Ovary (tissue), 10 donors: ENCODE results near the gene CALCOCO2. TPM values are rescaled to one million over a fixed set of nuclear protein-coding genes. Genes with fewer than 3 reads are reported as not detected.

Experiments used
- DNase-seq, 5 donors: peaks; one replicate each; pipeline ENCODE4 v3.0.0-alpha.2; 2019 to 2020
- H3K27ac ChIP-seq, 2 donors: fragments of 200-600 bp; one replicate each; pipeline versions ENCODE4 v1.5.1 to v1.8.0; 2019 to 2022
- H3K27me3 ChIP-seq: fragments of 200-600 bp; one replicate; pipeline ENCODE4 v1.8.0; 2022
- H3K36me3 ChIP-seq: fragments of 200-600 bp; sonication (generic); one replicate; pipeline ENCODE4 v1.5.1; 2019
- H3K4me1 ChIP-seq: one replicate; pipeline ENCODE4 v1.8.1; 2013; ENCODE audit warnings: mild to moderate bottlenecking, moderate library complexity; ENCODE audit not compliant: insufficient read depth
- H3K4me3 ChIP-seq: fragments of 200-600 bp; sonication (generic); one replicate; pipeline ENCODE4 v1.5.1; 2017
- H3K9me3 ChIP-seq, 2 donors: fragments of 200-600 bp in 1 of 2; sonication (generic) in 1 of 2; one replicate each; pipeline versions ENCODE4 v1.5.1 to v1.8.1; 2013 to 2019; ENCODE audit warnings: mild to moderate bottlenecking in 1 of 2, moderate library complexity in 1 of 2
- EP300 ChIP-seq: sonication (generic); formaldehyde crosslinking; IDR thresholded peaks from one replicate; pipeline ENCODE4 v1.6.1; 2017; ENCODE audit warnings: antibody characterized with exemption
- POLR2A ChIP-seq: fragments of 450-650 bp; IDR thresholded peaks from one replicate; pipeline ENCODE4 v1.6.1; 2017; ENCODE audit warnings: antibody characterized with exemption, mild to moderate bottlenecking, moderate library complexity
- WGBS, 3 donors: extraction: QIAGEN DNeasy Blood & Tissue Kit in 1 of 3; methylation state at CpG; one replicate each; pipeline versions ENCODE4 v1.1.5 to v1.1.7; 2013 to 2017; 5-methylcytosine and 5-hydroxymethylcytosine counted together
- intact Hi-C, 4 donors: fragments of 100-400 bp; cut with DNase I; formaldehyde crosslinking; loops; one replicate each; pipeline versions ENCODE4 v1.11.0 to v1.15.1; 2022 to 2023
- long read RNA-seq, 3 donors: library from polyadenylated mRNA in 2 of 3; unstranded in 2 of 3; transcript quantifications; one replicate each; pipeline ENCODE4 v2.0.0 and lab custom pipeline, GENCODE V29; 2021 to 2026
- polyA plus RNA-seq, 2 donors: library from polyadenylated mRNA; stranded (reverse); fragments of 200-250 nt in 1 of 2; fragments of 350-450 nt in 1 of 2; fragmentation: Illumina TruSeq in 1 of 2; extraction: RNeasy Lipid Tissue Mini Kit (QIAGEN cat#74804) in 1 of 2; gene quantifications; one replicate each; pipeline ENCODE4 v1.2.3, GENCODE V29; 2013 to 2014
- total RNA-seq, 7 donors: library from RNA; depleted of rRNA in 2 of 7; stranded (reverse); fragments of >200 nt in 2 of 7; fragmentation: NEBNext Ultra II Directional in 3 of 7; extraction: Animal tissue kit (Norgen Biotek cat#: 25700) in 3 of 7; gene quantifications; one replicate each; pipeline versions ENCODE4 v1.1.0 to v1.2.4, GENCODE V29; 2016 to 2023
- TF ChIP-seq, protein P1 (sequence below), 3 donors: fragments of 450-650 bp in 2 of 3; fragments of 200-600 bp in 1 of 3; IDR thresholded peaks; one replicate each; pipeline versions ENCODE4 v1.5.1 to v1.8.0; 2016 to 2022; ENCODE audit warnings: antibody characterized with exemption in 3 of 3, mild to moderate bottlenecking in 1 of 3
- donor health status: DM: no; HTN: no; CAD: no; lungs with moderate emphysema.
- donor health status: DM: no; HTN: no; CAD: no.
- donor health status: Bipolar disorder and iron deficiency.
- donor health status: DM: yes; HTN: yes; CAD: no.
- donor health status: DM: no; HTN: no; CAD: no.
- donor health status: DM: yes; HTN: yes; CAD: no.

The CALCOCO2 gene, protein sequence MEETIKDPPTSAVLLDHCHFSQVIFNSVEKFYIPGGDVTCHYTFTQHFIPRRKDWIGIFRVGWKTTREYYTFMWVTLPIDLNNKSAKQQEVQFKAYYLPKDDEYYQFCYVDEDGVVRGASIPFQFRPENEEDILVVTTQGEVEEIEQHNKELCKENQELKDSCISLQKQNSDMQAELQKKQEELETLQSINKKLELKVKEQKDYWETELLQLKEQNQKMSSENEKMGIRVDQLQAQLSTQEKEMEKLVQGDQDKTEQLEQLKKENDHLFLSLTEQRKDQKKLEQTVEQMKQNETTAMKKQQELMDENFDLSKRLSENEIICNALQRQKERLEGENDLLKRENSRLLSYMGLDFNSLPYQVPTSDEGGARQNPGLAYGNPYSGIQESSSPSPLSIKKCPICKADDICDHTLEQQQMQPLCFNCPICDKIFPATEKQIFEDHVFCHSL
- 100 to 1,000 TPM in 6 of 7 donors, 10 to 100 TPM in 1; 72.1 to 180 (median 159) TPM for total RNA-seq
- polyA plus RNA-seq = 100 to 1,000 TPM in 1 of 2 donors, 10 to 100 TPM in 1; 75.4 to 239 TPM
- long read RNA-seq, donor 1, transcript CALCOCO2-201 (13 exons, 3,682 nt) = major isoform, 388 of 492 reads
- long read RNA-seq, donor 1, partial matches to known transcripts = 60 of 492 reads
- long read RNA-seq, donor 1, other reads (novel, unspliced or antisense) = 39 of 492 reads
- long read RNA-seq, donor 2, transcript CALCOCO2-201 (13 exons, 3,682 nt) = major isoform, 22 of 30 reads
- long read RNA-seq, donor 2, partial matches to known transcripts = 6 of 30 reads
- long read RNA-seq, donor 2, other reads (novel, unspliced or antisense) = 0 of 30 reads
- long read RNA-seq, donor 3, transcript CALCOCO2-201 (13 exons, 3,682 nt) = major isoform, 150 of 181 reads
- long read RNA-seq, donor 3, partial matches to known transcripts = 15 of 181 reads
- long read RNA-seq, donor 3, other reads (novel, unspliced or antisense) = 14 of 181 reads

DNA sequence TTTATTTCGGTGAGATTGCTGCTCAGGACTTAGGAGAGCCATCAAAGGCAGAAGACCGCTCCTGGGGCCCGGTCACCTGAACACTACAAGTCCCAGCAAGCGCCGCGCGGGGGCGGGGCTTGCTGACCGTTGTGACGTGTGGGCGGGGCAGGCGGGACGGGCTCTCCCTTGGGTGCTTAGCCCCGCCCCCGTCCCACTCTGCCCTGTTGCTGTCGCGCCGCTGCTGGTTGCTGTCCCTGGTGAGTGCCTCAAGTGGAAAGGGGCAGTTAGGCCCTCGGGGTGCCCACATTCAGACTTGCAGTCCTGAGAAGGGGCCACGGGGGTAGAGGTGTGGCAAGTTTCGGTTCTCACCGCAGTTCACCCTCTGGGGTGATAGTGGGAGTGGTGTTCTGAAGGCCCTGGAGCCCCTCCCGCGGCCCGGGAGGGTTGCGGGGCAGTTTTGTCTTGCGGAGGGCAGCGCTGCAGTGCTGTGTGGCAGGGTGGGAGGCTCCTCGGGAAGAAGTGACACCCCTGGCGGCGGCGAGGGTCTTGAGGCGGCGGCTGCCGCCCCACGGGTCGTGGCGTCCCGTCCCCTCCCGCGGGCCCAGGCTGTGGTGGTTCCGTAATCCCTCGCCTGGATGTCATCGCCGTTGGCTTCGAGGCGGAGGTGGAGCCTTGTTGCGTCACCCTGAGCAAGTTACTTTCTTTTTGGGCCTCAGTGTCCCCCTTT lies at the start of gene CALCOCO2:
Gene CALCOCO2, plus strand, starts transcription at position 196 of the 709 bp plus-strand sequence. CDS start 10,673 bp downstream, outside the sequence.
- DNase-seq = peak; percentile 91 to 95 (median 93)
- Histone ChIP-seq H3K27ac (peak within 1 kb of the TSS; percentile 82 to 93), H3K9me3 (no peaks in the 10 kb centered on the region), H3K4me1 (peaks cover 12% of the 10 kb centered on the region), H3K36me3 (no peaks in the 10 kb centered on the region), H3K27me3 (no peaks in the 10 kb centered on the region), H3K4me3 (peak within 1 kb of the TSS; percentile 91)
- WGBS, 3 donors = 0 to 1% (median 1%) methylated on average over 47 to 48 of the region's 48 CpGs
- intact Hi-C loops = no loop called here
- no peak for TF ChIP-seq EP300
- TF ChIP-seq, protein P1, sequence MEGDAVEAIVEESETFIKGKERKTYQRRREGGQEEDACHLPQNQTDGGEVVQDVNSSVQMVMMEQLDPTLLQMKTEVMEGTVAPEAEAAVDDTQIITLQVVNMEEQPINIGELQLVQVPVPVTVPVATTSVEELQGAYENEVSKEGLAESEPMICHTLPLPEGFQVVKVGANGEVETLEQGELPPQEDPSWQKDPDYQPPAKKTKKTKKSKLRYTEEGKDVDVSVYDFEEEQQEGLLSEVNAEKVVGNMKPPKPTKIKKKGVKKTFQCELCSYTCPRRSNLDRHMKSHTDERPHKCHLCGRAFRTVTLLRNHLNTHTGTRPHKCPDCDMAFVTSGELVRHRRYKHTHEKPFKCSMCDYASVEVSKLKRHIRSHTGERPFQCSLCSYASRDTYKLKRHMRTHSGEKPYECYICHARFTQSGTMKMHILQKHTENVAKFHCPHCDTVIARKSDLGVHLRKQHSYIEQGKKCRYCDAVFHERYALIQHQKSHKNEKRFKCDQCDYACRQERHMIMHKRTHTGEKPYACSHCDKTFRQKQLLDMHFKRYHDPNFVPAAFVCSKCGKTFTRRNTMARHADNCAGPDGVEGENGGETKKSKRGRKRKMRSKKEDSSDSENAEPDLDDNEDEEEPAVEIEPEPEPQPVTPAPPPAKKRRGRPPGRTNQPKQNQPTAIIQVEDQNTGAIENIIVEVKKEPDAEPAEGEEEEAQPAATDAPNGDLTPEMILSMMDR (IDR thresholded peaks at IDR 0.05) = peak in 1 of 3 donors; percentile 46
- peak; percentile 94 for TF ChIP-seq POLR2A

DNA sequence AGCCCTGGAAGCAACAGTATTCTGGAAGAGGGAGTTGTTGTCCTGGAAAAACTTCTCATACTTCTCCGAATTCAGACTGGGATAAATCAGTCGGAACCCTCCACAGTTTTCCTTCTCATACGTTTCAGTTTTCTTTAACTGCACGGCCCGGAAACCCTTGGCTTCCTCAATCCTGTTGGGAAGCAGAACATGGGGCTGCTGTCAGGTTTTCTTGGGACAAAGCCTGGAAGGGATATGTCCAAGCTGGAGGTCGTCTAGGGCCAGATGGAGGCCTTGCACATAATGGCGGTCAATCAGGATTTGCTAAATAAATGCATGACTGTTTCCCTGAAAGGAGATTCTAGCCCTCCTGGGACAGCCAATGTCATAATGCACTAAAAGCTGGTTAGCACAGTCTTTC lies 43.0 kb upstream of the CALCOCO2 start:
- intact Hi-C loops = no loop called here
- Histone ChIP-seq H3K36me3 (no peaks in the 10 kb centered on the region), H3K9me3 (no peaks in the 10 kb centered on the region), H3K4me3 (no peak overlapping the region), H3K4me1 (no peaks in the 10 kb centered on the region), H3K27ac (no peak overlapping the region), H3K27me3 (no peaks in the 10 kb centered on the region)
- TF ChIP-seq, protein P1 (IDR thresholded peaks at IDR 0.05) = no peak
- TF ChIP-seq EP300 (no peak), POLR2A (no peak)
- 56 to 66% (median 59%) methylated on average over 7 of the region's 7 CpGs for WGBS, 3 donors
- DNase-seq = no peak

DNA sequence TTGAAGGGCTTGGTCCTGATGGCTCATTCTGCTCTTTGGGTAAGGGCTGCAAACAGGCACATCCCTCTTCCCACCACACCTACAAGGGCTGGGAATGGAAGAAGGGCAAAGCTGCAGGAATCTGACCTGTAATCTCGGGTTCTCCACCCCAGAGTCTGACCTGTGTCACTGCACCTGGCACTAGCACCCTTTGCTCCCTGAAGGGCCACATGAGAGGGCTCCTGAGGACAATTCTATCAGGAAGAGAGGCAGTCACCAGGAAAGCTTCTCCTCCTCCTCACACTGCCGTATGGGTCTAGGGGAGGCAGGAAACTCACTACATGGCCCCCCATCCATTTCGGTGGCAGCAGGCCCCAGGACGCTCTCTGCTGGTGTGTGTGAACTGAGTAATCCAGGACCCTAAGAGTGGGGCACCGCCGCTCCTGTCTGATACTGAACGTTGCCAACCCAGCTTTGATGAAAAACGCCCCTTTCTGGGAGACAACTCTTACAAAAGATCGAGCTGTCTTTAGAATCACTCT lies 40.2 kb upstream of the CALCOCO2 start:
- no peak overlapping the region for H3K27ac ChIP-seq
- H3K4me3 ChIP-seq = no peak overlapping the region
- no peaks in the 10 kb centered on the region for H3K27me3 ChIP-seq
- no peak for DNase-seq
- H3K9me3 ChIP-seq = no peaks in the 10 kb centered on the region
- 21 to 30% (median 27%) methylated on average over 9 of the region's 9 CpGs for WGBS, 3 donors
- H3K36me3 ChIP-seq = no peaks in the 10 kb centered on the region
- H3K4me1 ChIP-seq = no peaks in the 10 kb centered on the region
- TF ChIP-seq EP300 (no peak), POLR2A (no peak)
- TF ChIP-seq, protein P1 (IDR thresholded peaks at IDR 0.05) = no peak
- intact Hi-C loops = loop anchor here in 1 of 4 donors (10.0 kb wide), 1 partner anchor 66 kb away; the partner anchor contains the start of genes HOXB13, PRAC1 and PRAC2
